ENCODE data around the gene TEAD1. TPM values are rescaled to one million over a fixed set of nuclear protein-coding genes. Genes with fewer than 3 reads are reported as not detected.

The TEAD1 gene
- total and polyA plus RNA-seq, 5 donors from 2014 or later, result 0.30 TPM; not detected in 4

DNA sequence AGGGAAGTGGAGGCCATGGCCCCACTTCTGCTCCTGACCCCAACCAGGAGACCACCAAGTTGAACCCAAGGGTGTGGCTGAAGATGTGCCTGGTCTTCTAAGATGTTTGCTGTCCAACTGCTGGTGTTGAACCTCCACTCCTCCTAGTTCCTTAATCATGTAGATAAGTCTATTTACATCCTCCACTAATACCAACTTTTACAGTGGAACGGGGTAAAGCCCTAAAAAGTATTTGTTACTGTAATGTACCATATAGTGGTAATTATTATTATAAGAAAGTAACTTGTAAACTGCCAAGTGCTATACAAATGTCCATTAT lies 315.9 kb downstream of the TEAD1 start:
- peaks cover 4% of the 10 kb centered on the region for H3K27me3 ChIP-seq (ENCODE audit: control insufficient read depth, insufficient read depth, low read length)
- H3K36me3 ChIP-seq (ENCODE audit: control insufficient read depth, insufficient read depth, low read length), result no peaks in the 10 kb centered on the region
- H3K27ac ChIP-seq (ENCODE audit: insufficient read depth, low read length, poor library complexity, severe bottlenecking), result no peak overlapping the region
- Mint-ChIP-seq H3K27me3 (peaks cover 11% of the 10 kb centered on the region), H3K4me3 (no peak overlapping the region), H3K27ac (no peak overlapping the region), H3K36me3 (no peaks in the 10 kb centered on the region), H3K9me3 (peaks cover 0 to 2% (median 0%) of the 10 kb centered on the region in 7 donors), H3K4me1 (no peaks in the 10 kb centered on the region)
- DNase-seq (no peak), ATAC-seq (ENCODE audit: low read depth in 2 of 2) (no peak)
- H3K9me3 ChIP-seq (ENCODE audit: control insufficient read depth in 2 of 2, low read length in 2 of 2), result no peaks in the 10 kb centered on the region
- no peaks in the 10 kb centered on the region for H3K4me1 ChIP-seq (ENCODE audit: control insufficient read depth, insufficient read depth, low read length, poor library complexity, severe bottlenecking)
- no peak overlapping the region for H3K4me3 ChIP-seq (ENCODE audit: low read depth, low read length)

GRCh38 chr11:12991426-12991825 lies 317.2 kb downstream of the TEAD1 start:
- H3K4me3 ChIP-seq (ENCODE audit: low read depth, low read length), result no peak overlapping the region
- no peak overlapping the region for H3K27ac ChIP-seq (ENCODE audit: insufficient read depth, low read length, poor library complexity, severe bottlenecking)
- peaks cover 16% of the 10 kb centered on the region for H3K27me3 Mint-ChIP-seq
- peaks cover 0 to 2% (median 0%) of the 10 kb centered on the region in 7 donors for H3K9me3 Mint-ChIP-seq
- peaks cover 3% of the 10 kb centered on the region for H3K27me3 ChIP-seq (ENCODE audit: control insufficient read depth, insufficient read depth, low read length)
- ATAC-seq (ENCODE audit: low read depth in 2 of 2), result no peak
- no peaks in the 10 kb centered on the region for H3K4me1 Mint-ChIP-seq
- H3K4me1 ChIP-seq (ENCODE audit: control insufficient read depth, insufficient read depth, low read length, poor library complexity, severe bottlenecking), result no peaks in the 10 kb centered on the region
- H3K4me3 Mint-ChIP-seq, result no peak overlapping the region
- no peak overlapping the region for H3K27ac Mint-ChIP-seq
- H3K36me3 Mint-ChIP-seq, result no peaks in the 10 kb centered on the region
- no peak for DNase-seq
- no peaks in the 10 kb centered on the region for H3K36me3 ChIP-seq (ENCODE audit: control insufficient read depth, insufficient read depth, low read length)
- H3K9me3 ChIP-seq (ENCODE audit: control insufficient read depth in 2 of 2, low read length in 2 of 2), result no peaks in the 10 kb centered on the region

DNA sequence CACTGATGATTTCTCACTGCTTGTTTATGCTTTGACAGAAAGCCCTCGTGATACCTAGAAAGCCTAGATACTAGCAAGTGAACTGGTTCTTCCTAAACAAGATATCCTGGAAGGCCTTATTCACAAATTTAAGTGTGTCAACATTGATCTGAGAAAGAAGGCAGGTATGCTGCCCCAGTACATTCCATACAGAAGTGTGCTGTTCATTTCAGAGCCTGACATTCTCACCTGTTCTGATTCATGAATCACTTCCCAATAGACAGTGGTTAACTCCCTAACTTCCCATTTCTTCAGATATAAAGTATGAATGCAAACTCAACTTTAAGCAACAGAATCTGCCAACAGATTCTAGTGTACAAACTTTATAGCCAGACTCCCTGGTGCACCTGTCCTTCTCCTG lies 319.4 kb downstream of the TEAD1 start:
- no peaks in the 10 kb centered on the region for H3K36me3 ChIP-seq (ENCODE audit: control insufficient read depth, insufficient read depth, low read length)
- Mint-ChIP-seq H3K4me1 (no peaks in the 10 kb centered on the region), H3K27me3 (peaks cover 25% of the 10 kb centered on the region), H3K9me3 (peaks cover 0 to 2% (median 0%) of the 10 kb centered on the region in 7 donors), H3K4me3 (no peak overlapping the region), H3K36me3 (no peaks in the 10 kb centered on the region), H3K27ac (no peak overlapping the region)
- H3K9me3 ChIP-seq (ENCODE audit: control insufficient read depth in 2 of 2, low read length in 2 of 2), result no peaks in the 10 kb centered on the region
- H3K4me3 ChIP-seq (ENCODE audit: low read depth, low read length), result no peak overlapping the region
- DNase-seq (no peak), ATAC-seq (ENCODE audit: low read depth in 2 of 2) (no peak)
- H3K27me3 ChIP-seq (ENCODE audit: control insufficient read depth, insufficient read depth, low read length), result no peaks in the 10 kb centered on the region
- no peaks in the 10 kb centered on the region for H3K4me1 ChIP-seq (ENCODE audit: control insufficient read depth, insufficient read depth, low read length, poor library complexity, severe bottlenecking)
- no peak overlapping the region for H3K27ac ChIP-seq (ENCODE audit: insufficient read depth, low read length, poor library complexity, severe bottlenecking)
